HepG2 (cell line): ENCODE data around the gene TJAP1. TPM values are rescaled to one million over a fixed set of nuclear protein-coding genes. Genes with fewer than 3 reads are reported as not detected.

Experiments used
- CBFB ChIP-seq: sonication (generic); formaldehyde crosslinking; IDR thresholded peaks from 2 replicates; pipeline ENCODE4 v1.4.0; 2020; ENCODE audit warnings: missing genetic modification reagents
- ELF3 ChIP-seq: IDR thresholded peaks from 2 replicates; pipeline ENCODE4 v1.6.1; 2016; ENCODE audit warnings: missing genetic modification reagents, missing compliant biosample characterization
- GATA4 ChIP-seq: sonication (generic); IDR thresholded peaks from 2 replicates; pipeline ENCODE4 v1.6.1; 2016; ENCODE audit warnings: antibody characterized with exemption, low read depth, borderline replicate concordance
- HMGA1 ChIP-seq: sonication (generic); formaldehyde crosslinking; conservative IDR thresholded peaks from 2 replicates; pipeline ENCODE4 v1.4.0; 2020; ENCODE audit warnings: missing genetic modification reagents
- KAT8 ChIP-seq: IDR thresholded peaks from 2 replicates; pipeline ENCODE4 v1.6.1; 2016; ENCODE audit warnings: missing genetic modification reagents, missing compliant biosample characterization
- KDM5B ChIP-seq: sonication (generic); formaldehyde crosslinking; IDR thresholded peaks from 2 replicates; pipeline ENCODE4 v1.4.0; 2020; ENCODE audit warnings: missing genetic modification reagents, mild to moderate bottlenecking, borderline replicate concordance
- KLF15 ChIP-seq: sonication (generic); formaldehyde crosslinking; IDR thresholded peaks from 2 replicates; pipeline ENCODE4 v1.8.1; 2023; ENCODE audit warnings: borderline replicate concordance, mild to moderate bottlenecking, inconsistent platforms, missing genetic modification reagents, mixed read lengths
- MEF2D ChIP-seq: sonication (generic); formaldehyde crosslinking; IDR thresholded peaks from 2 replicates; pipeline ENCODE4 v1.5.1; 2020; ENCODE audit warnings: mild to moderate bottlenecking, missing genetic modification reagents
- PHF20 ChIP-seq: sonication (generic); formaldehyde crosslinking; IDR thresholded peaks from 2 replicates; pipeline ENCODE4 v1.5.0; 2020; ENCODE audit warnings: mild to moderate bottlenecking, missing genetic modification reagents
- RBM39 ChIP-seq: fragments of 200-400 bp; formaldehyde crosslinking; IDR thresholded peaks from one replicate; pipeline ENCODE4 v1.6.1; 2018; ENCODE audit warnings: antibody characterized with exemption, mild to moderate bottlenecking, low read depth, low read length; ENCODE audit not compliant: poor library complexity, severe bottlenecking
- ZNF235 ChIP-seq: sonication (generic); formaldehyde crosslinking; IDR thresholded peaks from 2 replicates; pipeline ENCODE4 v1.8.1; 2023; ENCODE audit warnings: mild to moderate bottlenecking, missing genetic modification reagents, borderline replicate concordance
- ZNF766 ChIP-seq: sonication (generic); formaldehyde crosslinking; IDR thresholded peaks from 2 replicates; pipeline ENCODE4 v1.5.0; 2020; ENCODE audit warnings: missing genetic modification reagents, borderline replicate concordance
- polyA plus RNA-seq, 8 experiments: library from polyadenylated mRNA; depleted of rRNA in 3 of 8; stranded (reverse) in 7 of 8; unstranded in 1 of 8; fragments of >200 nt; fragmentation: Illumina TruSeq in 4 of 8; extraction: Trizol in 4 of 8; gene quantifications; 2 replicates each; pipeline versions ENCODE4 v1.2.1 to v1.2.3, GENCODE V29; 2011 to 2016; ENCODE audit warnings: low read depth in 4 of 8, missing spikeins in 1 of 8, mixed read lengths in 1 of 8; ENCODE audit not compliant: insufficient read depth in 1 of 8
- total RNA-seq, 5 experiments: library from RNA; depleted of rRNA; stranded (reverse); fragments of >200 nt; fragmentation: Illumina TruSeq; extraction: Trizol; gene quantifications; 2 replicates each; pipeline ENCODE4 v1.2.3, GENCODE V29; 2016; ENCODE audit warnings: low read depth in 1 of 5
- TF ChIP-seq, protein P1 (sequence below): sonication (generic); formaldehyde crosslinking; IDR thresholded peaks from 2 replicates; pipeline ENCODE4 v1.5.1; 2020; ENCODE audit warnings: mild to moderate bottlenecking, missing genetic modification reagents, moderate library complexity
- TF ChIP-seq, protein P2 (sequence below): IDR thresholded peaks from 2 replicates; pipeline ENCODE4 v1.6.1; 2016; ENCODE audit warnings: missing biosample characterization, missing genetic modification reagents, low read depth
- TF ChIP-seq, protein P3 (sequence below): sonication (generic); formaldehyde crosslinking; IDR thresholded peaks from 2 replicates; pipeline ENCODE4 v1.4.0; 2020; ENCODE audit warnings: mild to moderate bottlenecking, missing genetic modification reagents, borderline replicate concordance

The TJAP1 gene
- total and polyA plus RNA-seq, 2 of the 13 experiments (the other 11 are each of a cell fraction or from before 2014, with no cell fraction given), result 15.7 to 41.6 TPM

DNA sequence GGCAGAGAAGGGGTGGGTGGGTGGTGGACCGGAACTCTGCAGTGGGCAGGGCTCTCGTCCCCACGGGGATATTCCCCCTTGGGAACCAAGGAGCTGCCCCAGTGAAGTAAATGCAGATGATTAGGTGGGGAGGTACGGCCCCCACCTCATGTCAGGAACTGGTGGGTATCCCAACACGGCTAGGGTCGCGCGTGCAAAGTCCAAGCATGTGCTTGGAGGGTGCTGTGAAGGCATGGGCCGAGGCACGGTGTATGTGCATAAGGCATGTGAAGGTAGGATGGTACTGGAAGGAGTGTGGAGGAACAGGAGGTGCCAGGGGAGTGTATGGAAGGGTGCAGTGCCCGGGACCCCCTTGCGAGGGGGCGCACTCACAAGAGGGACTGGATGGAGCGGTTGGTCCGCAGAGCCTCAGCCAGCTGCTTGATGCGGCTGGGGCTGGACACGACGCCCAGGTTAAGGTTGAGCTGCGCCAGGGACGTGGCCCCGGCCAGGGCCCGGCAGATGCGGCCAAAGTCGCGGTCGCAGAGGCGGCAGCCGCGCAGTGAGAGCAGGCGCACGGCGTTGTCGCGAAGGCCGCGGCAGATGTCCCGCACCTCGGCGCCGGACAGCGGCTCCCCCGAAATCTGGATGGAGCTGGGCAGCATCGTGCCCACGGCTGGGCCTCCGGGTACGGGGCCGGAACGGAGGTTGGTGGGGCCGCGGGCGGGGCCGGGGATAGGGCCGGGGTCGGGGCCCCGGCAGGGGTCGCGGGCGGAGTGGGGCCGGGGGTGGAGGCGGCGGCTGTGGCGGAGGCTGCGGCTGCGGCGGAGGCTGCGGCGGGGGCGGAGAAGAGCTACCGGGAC is 32.0 kb downstream of the TJAP1 start (continued):
- no peak; the same call in 1 of the 2 replicates for TF ChIP-seq PHF20 (CRISPR knock-in tag)
- peak; percentile 29; the same call in 1 of the 2 replicates for TF ChIP-seq CBFB (CRISPR knock-in tag)
- TF ChIP-seq, protein P1, sequence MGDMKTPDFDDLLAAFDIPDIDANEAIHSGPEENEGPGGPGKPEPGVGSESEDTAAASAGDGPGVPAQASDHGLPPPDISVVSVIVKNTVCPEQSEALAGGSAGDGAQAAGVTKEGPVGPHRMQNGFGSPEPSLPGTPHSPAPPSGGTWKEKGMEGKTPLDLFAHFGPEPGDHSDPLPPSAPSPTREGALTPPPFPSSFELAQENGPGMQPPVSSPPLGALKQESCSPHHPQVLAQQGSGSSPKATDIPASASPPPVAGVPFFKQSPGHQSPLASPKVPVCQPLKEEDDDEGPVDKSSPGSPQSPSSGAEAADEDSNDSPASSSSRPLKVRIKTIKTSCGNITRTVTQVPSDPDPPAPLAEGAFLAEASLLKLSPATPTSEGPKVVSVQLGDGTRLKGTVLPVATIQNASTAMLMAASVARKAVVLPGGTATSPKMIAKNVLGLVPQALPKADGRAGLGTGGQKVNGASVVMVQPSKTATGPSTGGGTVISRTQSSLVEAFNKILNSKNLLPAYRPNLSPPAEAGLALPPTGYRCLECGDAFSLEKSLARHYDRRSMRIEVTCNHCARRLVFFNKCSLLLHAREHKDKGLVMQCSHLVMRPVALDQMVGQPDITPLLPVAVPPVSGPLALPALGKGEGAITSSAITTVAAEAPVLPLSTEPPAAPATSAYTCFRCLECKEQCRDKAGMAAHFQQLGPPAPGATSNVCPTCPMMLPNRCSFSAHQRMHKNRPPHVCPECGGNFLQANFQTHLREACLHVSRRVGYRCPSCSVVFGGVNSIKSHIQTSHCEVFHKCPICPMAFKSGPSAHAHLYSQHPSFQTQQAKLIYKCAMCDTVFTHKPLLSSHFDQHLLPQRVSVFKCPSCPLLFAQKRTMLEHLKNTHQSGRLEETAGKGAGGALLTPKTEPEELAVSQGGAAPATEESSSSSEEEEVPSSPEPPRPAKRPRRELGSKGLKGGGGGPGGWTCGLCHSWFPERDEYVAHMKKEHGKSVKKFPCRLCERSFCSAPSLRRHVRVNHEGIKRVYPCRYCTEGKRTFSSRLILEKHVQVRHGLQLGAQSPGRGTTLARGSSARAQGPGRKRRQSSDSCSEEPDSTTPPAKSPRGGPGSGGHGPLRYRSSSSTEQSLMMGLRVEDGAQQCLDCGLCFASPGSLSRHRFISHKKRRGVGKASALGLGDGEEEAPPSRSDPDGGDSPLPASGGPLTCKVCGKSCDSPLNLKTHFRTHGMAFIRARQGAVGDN, result peak; percentile 94
- TF ChIP-seq RBM39, result peak; percentile 58
- TF ChIP-seq HMGA1 (CRISPR knock-in tag), result no peak
- TF ChIP-seq, protein P2, sequence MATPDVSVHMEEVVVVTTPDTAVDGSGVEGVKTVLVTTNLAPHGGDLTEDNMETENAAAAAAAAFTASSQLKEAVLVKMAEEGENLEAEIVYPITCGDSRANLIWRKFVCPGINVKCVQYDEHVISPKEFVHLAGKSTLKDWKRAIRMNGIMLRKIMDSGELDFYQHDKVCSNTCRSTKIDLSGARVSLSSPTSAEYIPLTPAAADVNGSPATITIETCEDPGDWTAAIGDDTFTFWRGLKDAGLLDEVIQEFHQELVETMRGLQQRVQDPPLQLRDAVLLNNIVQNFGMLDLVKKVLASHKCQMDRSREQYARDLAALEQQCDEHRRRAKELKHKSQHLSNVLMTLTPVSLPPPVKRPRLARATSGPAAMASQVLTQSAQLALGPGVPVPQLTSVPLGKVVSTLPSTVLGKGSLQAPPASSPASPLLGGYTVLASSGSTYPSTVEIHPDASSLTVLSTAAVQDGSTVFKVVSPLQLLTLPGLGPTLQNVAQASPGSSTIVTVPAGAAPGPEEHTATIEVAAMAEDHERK (CRISPR knock-in tag), result no peak
- TF ChIP-seq KLF15 (CRISPR knock-in tag), result no peak
- 0 out of 2 replicates have a peak, but pooled peaks have one; percentile 30 for TF ChIP-seq KAT8 (CRISPR knock-in tag)
- TF ChIP-seq ELF3, result peak; percentile 34; the same call in 1 of the 2 replicates
- TF ChIP-seq ZNF235 (CRISPR knock-in tag), result peak; percentile 58; the same call in 1 of the 2 replicates
- TF ChIP-seq GATA4, result no peak
- TF ChIP-seq KDM5B (CRISPR knock-in tag), result peak; percentile 74; the same call in 1 of the 2 replicates
- TF ChIP-seq ZNF766 (CRISPR knock-in tag), result peak; percentile 33; the same call in 1 of the 2 replicates
- TF ChIP-seq, protein P3, sequence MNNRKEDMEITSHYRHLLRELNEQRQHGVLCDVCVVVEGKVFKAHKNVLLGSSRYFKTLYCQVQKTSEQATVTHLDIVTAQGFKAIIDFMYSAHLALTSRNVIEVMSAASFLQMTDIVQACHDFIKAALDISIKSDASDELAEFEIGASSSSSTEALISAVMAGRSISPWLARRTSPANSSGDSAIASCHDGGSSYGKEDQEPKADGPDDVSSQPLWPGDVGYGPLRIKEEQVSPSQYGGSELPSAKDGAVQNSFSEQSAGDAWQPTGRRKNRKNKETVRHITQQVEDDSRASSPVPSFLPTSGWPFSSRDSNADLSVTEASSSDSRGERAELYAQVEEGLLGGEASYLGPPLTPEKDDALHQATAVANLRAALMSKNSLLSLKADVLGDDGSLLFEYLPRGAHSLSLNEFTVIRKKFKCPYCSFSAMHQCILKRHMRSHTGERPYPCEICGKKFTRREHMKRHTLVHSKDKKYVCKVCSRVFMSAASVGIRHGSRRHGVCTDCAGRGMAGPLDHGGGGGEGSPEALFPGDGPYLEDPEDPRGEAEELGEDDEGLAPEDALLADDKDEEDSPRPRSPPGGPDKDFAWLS, result 0 out of 2 replicates have a peak, but pooled peaks have one; percentile 57
- peak; percentile 19; the same call in 1 of the 2 replicates for TF ChIP-seq MEF2D (CRISPR knock-in tag)
